Measurements from ENCODE around the gene NFIX.

Gene NFIX

DNA sequence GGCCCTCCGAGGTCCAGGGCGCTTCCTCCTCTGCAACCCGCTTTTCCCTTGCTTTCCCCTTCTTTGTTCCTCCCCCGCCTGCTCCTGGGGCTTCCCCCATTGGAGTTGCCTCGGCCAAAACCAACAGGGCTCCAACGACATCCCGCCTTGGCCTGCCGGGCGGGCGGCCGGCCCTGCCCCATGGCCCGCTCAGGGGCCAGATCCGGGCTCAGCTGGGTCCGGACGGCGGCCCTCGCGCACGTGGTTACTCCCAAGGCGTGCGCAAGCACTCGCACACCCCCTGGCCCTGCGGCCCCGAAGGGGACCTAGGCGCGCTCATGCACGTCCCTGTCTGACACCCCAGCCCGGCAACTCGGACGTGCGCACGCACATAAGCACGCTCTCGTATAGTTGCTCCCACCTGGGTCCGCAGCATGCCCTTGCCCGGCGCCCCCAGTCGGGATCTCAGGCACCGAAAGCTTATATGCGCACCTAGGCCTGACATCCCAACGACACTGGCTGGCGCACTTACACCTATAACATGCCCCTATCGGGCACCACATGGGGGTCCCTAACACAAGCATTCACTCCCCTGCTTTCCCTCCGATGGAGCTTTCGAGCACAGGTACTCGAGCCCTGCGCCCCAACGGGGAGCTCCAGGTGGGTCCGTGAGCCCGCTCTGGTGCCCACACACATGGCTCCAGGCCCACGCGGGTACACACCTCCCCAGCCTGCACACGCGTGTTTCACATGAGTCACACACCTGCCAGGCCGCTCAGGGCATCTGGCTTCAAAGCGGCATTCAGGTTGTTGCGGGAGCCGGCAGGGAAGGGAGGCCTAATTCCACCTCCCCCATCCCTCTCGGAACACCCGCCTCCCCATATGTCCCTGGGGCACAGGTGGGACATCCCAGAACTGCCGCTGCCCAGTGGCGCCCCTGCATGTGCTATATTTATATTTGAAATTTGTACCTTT lies 15.0 kb downstream of the NFIX start:
- no peak for DNase-seq

DNA sequence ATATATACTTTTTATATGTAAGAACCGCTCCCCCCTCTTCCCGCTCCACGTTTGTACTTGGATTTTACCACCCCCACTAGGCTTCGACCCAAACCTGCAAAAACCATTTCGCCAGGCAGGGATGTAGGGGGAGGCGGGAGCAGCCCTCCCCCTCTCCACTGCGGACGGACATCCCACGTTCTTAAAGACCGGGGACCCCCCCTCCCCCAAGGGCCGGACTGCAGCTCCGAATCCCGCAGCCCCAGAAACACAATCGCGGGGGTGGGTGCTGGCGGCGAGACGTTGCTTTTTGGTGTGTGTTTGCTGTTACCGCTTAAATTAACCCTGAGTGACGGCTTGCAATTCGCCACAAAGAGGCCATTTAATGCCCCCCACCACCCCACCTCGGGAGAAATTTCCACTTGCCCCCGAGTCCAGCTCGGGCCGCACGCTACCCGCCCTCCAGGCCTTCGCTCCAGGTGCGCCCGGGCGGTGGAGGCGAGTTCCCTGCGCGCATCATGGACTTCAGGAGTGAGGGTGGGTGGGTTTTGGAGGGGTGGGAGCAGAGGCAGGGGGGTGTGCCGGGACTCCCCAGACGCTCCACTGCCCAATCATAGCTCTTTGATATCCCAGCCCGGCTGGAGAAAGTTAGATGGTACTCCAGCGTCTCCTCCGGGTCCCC lies 15.8 kb downstream of the NFIX start:
- DNase-seq: no peak

DNA sequence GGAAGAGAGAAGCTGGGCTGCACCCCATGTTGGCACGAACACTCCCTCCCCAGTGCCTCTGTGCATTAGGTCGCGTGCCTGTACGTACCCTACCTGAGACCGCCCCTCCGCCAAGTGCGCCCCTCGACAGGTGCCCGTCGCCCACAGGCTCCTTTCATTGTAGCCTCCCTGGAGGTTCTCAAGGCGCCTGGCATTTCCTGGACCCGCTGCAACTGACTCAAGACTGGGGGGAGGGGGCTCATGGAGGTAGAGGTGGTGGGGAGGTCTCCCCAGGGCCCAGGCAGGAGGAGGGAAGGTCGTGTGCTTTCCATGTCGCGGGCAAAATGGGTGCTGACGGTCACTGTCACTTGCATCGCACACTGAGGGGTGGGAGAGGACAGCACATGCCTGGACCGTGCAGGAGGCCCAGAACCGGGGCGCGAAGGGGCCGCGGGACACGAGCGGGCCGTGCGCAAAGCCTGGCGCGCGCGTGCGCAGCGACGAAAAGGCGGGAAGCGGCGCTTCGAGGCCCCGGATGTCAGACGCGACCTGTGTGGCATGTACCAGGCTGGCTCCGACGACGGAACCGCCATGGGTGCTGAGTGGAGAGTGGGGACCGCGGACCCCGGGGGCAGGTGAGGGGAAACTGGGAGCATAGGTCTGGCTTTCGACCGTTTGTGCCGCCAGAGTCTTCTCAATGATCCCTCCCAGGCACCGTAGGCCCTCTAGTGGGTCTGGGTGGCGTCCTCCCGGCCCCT lies 16.5 kb downstream of the NFIX start:
- DNase-seq: no peak

- DNase-seq: no peak
These were observed 17.1 kb downstream of the NFIX start for GRCh38 chr19:13012390-13012689.

DNA sequence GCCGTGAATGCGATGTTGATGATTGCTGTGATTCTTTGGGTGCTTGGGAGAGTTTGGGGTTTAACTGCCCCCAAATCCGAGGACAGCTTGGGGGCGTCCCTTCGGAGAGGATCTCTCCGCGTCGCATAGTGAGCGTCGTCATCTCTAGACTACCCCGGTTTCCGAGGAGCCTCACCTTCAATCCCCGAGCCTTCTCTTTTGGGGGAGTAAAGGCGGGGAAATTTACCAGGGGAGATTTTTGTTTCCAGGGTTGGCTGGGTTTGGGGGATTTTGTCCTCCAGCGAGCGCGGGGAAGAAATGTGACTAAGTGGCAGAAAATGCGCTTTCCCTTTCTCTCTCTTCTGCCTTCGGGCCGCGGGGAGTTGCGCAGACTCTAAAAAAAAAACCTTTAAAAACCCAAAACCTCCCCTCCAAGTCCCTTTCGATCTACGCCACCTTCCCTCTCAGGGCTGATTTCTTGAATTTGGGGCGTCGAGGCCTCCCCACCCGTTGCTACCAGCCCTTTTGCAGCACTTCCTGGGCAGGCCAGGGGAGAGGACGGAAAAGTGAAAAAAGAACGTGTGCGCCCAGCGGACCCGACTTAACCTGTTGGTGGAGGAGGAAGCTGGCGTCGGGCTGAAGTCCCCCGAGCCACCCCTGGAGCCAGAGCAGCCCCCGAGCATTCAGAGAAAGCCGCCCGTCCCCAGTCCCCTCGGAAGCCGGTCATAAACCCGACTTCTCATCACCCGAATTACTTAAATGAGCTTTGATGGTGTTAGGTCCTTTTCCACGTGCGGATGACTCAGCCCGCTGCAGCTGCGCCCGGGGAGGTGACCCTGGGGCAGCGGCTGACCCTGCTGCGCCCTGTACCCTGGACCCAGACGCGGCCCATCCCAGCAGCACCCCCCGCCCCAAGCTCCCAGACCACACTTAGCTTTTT lies 17.7 kb downstream of the NFIX start:
- no peak for DNase-seq

GRCh38 chr19:13013649-13014048 lies 18.4 kb downstream of the NFIX start:
- no peak for DNase-seq

DNA sequence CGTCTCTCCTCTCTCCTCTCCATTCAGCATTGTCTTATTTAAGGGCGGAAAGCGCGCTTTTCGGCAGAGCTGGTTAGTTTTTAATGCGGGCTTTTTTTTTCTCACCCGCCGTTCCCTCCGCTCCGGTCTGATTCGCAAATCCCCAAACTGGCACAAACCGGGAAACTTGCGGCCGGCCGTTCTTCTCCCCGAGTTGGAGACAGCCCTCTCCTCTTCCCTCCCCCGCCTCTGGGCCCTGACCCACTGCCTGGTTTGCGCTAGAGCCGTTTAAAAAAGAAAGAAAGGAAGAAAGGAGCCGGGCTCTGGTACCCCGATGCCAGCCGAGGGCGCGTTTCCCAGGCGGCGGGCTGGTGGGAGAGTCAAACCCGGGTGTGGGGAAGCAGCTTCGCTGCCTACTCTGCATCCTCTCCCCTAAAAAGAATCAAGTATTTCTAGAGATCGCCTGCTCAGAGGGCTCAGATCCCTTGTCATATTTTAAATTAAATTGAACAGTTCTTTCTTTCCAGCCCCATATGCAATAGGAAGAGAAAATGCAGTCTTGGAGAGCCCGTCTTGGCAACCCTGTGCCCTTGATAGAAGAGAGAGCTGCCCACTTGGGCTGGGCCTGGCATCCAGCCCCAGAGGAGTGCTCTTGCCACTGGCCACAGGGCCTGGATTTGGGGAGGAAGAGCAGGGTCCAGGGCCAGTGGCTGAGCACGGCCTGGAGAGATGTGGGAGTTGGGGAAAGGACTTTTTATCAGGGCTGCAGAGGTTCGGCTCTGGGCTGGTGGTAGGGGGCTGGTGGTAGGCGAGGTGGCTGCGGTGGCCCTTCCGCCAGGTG lies 19.0 kb downstream of the NFIX start:
- DNase-seq: no peak

DNA sequence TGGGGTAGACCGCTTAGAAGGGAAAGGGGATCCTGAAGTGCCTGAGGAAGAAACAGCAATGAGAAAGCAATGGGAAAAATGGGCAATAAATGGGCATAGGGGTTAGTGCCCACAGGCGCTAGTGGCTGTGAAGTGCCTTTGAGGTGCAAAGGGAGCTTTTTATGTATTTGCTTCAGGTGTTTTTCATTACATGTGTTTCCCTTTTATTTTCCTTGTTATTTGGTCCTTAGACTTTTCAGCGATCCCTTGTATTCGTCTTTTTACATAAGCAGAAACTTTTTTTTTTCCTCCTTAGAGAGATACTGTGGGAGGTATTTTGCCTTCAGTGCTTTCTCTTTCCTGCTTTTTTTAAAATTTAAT lies 19.6 kb downstream of the NFIX start:
- DNase-seq: no peak

DNA sequence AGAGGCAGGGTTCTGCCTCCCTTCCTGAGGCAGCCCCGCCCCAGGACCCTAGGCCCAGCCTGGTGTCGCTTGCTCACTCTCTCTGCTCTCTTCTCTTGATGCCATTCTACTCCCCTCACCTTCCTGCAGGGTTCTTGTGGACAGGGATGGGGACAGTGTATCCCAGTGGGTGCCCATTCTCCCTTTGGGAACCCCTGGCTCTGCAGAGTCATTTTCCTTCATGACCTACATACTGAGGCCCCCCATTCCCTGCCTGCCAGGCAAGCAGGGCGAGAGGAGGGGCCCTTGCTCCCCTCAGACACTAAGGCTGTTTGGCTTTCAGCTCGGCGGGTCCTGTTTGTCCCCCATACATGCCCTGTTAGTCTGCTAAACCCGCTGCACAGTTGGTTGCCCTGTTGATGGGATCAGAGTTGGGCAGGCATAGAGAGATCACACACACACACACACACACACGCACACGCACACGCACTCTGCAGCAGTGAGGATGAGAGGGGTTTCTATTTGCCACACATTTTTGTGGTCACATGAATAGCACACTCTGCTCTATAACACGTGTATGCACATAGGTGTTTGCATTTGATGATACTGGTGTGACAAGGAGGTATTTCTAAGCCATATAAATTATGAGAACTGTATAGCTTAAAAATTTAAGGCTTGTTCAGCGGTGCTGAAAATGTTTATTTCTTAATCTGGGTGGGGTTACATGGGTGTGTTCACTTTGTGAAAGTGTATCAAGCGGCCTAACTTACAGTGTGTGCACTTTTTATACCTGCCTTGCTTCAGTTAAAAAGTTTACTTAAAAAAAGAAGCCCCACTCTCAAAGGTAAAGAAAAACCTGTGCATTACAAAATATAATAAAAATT lies 20.3 kb downstream of the NFIX start:
- DNase-seq: no peak

- no peak for DNase-seq
These were observed 21.0 kb downstream of the NFIX start for GRCh38 chr19:13016245-13016627.

DNA sequence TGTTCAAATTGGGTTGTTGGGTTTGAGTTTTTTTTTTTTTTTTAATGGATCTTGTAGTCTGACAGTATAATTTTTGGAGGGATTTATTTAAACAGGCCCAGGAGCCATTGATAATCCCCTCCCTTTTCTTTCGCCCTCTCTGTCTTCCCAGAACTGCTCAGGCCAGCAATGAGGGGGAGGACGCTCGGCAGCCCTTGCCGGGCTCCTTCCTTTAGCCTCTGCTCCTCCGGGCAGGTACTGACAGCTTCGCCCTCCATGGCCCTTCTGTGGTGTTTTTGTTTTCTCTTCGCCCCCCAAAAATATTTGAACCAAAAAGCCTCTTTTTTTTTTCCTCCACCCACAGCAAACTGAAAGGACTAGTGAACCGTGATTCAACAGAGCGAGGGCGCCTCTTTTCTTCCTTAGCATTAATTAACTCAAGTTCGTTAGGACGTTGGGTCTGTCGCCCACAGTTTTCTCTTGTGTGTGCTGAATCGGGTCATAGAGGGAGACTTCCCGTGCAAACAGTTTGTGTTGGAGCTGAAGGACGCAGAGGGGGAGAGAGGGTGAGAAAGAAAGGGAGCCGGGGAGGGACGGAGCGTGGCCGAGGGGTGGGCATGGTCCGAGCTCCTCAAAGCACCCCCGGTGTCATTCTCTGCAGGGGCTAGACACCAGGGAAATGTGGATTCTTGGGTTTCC lies 21.5 kb downstream of the NFIX start:
- DNase-seq: no peak

GRCh38 chr19:13017306-13018034 lies 22.2 kb downstream of the NFIX start:
- DNase-seq: no peak

GRCh38 chr19:13018035-13018914 lies 23.0 kb downstream of the NFIX start:
- no peak for DNase-seq

DNA sequence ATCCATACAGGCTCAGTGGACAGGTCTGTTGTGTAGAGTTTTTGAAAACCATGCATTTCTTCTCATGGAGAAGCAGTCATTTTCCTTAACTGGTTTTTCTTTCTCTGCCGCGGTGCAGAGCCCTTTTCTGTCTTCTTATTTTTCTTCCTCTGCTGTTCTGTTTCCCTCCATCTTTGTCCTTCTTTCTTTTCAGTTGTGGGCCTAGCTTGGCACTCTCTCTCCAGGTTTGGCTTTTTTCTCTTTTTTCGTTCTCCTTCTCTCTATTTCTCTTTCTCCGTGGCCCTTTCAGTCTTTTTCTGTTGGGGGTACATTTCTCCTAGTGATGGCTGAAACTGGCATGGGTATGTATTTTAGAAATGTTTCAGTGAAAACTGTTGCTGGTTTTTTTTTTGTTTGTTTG lies 24.1 kb downstream of the NFIX start:
- DNase-seq: no peak

DNA sequence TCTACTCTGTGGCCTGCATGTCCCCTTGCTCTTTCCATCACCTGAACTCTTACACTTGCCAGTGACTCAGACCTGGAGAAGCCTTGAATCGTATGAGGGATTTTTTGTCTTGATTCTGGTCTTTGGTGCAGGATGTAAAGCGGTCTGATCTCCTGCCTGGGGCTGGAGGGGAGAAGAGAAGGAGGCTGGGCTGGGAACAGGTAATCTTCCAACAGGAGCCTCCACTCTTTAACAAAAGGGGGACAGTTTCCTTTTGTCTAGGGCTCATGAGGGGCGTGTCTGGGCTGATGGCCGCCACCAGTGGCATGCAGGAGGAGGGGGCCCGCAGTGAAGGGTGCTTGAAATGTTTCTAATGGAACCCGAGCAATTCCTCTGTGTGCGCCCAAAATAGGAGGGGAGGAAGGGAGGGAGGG lies 24.7 kb downstream of the NFIX start:
- no peak for DNase-seq

- DNase-seq: peak in 1 of 3 experiments; percentile 51
These were observed 27.0 kb downstream of the NFIX start for GRCh38 chr19:13022111-13022858.

DNA sequence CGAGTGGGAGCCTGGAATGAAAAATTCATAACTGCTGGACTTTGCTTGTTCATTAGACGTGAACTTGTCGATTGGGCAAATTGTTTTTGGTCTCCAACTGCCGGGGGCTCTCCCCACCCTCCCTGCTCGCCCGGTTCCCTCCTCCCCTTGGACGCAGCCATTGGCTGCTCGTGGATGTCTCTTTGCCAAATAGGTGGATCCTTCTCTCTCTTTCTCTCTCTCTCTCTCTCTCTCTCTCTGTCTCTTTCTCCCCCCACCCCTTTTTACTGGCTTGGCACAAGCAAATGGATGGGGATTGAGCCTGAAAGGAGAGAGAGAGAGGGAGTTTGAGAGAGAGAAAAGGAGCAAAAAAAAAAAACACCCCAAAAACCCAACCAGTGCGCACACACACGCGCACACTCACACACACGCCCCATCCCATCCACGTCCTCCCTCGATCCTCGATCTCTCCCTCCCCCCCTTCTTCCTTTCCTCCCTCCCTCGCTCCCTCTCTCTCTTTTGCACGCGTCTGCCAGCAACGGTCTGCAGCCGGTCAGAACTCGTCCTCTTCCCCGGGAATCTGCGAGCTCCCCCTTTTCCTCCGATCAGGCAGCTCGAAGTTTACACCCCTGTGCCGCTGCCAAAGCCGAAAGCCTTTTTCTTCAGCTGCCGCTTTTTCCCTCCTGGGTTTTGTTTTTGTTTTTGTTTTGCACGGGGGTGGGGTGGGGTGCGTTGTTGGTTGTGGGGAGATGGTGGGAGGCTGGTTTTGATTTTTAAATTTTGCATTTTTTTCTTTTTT lies 27.8 kb downstream of the NFIX start:
- DNase-seq: peak; percentile 10 to 80 (median 58)

All from NCI-H1417 (cell line).